22Rv1 (cell line): ENCODE measurements around the gene DENND1C.

ENCODE experiments used
- CTCF ChIP-seq: fragments of 450-650 bp; IDR thresholded peaks from 2 replicates; pipeline ENCODE4 v1.5.1; 2017; ENCODE audit warnings: mild to moderate bottlenecking
- ZFX ChIP-seq: fragments of 450-650 bp; IDR thresholded peaks from 2 replicates; pipeline ENCODE4 v1.6.1; 2017; ENCODE audit warnings: antibody characterized with exemption, borderline replicate concordance

GRCh38 chr19:6442087-6442688 is 39.4 kb downstream of the DENND1C start:
- TF ChIP-seq CTCF (no peak), ZFX (no peak)
